Gastroesophageal sphincter (tissue), 4 donors: Measurements from ENCODE around the gene SCCPDH. TPM values are rescaled to one million over a fixed set of nuclear protein-coding genes. Genes with fewer than 3 reads are reported as not detected.
"Not testable (repeated sequence)": the region's sequence is repeated elsewhere in the genome, so short reads cannot be mapped to it uniquely, and the experiment has no call there.

ENCODE experiments used
- ATAC-seq: fragments of 150-250 bp; one replicate; pipeline ENCODE4 v1.9.1; 2016; ENCODE audit warnings: mild to moderate bottlenecking, moderate library complexity
- H3K27ac ChIP-seq, 4 donors: fragments of 200-600 bp; sonication (generic) in 3 of 4; 1 replicate in 3 of 4; 2 replicates in 1 of 4; pipeline ENCODE4 v1.5.1; 2016 to 2019
- H3K27me3 ChIP-seq: fragments of 200-600 bp; sonication (generic); one replicate; pipeline ENCODE4 v1.5.1; 2019
- H3K36me3 ChIP-seq, 2 donors: fragments of 200-600 bp; sonication (generic); one replicate each; pipeline ENCODE4 v1.5.1; 2019; ENCODE audit warnings: control low read depth in 1 of 2
- H3K4me1 ChIP-seq, 3 donors: fragments of 200-600 bp; sonication (generic); 1 replicate in 2 of 3; 2 replicates in 1 of 3; pipeline ENCODE4 v1.5.1; 2016 to 2019; ENCODE audit warnings: control low read depth in 2 of 3
- H3K4me3 ChIP-seq, 2 donors: fragments of 200-600 bp; sonication (generic); one replicate each; pipeline ENCODE4 v1.5.1; 2019; ENCODE audit warnings: mild to moderate bottlenecking in 1 of 2, moderate library complexity in 1 of 2
- H3K9me3 ChIP-seq, 3 donors: fragments of 200-600 bp; sonication (generic); one replicate each; pipeline ENCODE4 v1.5.1; 2017 to 2019; ENCODE audit warnings: control low read depth in 2 of 3
- CTCF ChIP-seq, 4 experiments: fragments of 200-600 bp in 2 of 4; fragments of 450-650 bp in 2 of 4; sonication (generic) in 1 of 4; IDR thresholded peaks; one replicate each; pipeline ENCODE4 v1.5.1; 2017 to 2019; ENCODE audit warnings: antibody characterized with exemption in 4 of 4, mild to moderate bottlenecking in 2 of 4, moderate library complexity in 2 of 4
- EP300 ChIP-seq: sonication (generic); formaldehyde crosslinking; IDR thresholded peaks from one replicate; pipeline ENCODE4 v1.6.1; 2017; ENCODE audit warnings: antibody characterized with exemption, mild to moderate bottlenecking
- POLR2A ChIP-seq, 2 donors: fragments of 450-650 bp; IDR thresholded peaks; one replicate each; pipeline ENCODE4 v1.6.1; 2017; ENCODE audit warnings: antibody characterized with exemption in 2 of 2, mild to moderate bottlenecking in 2 of 2, moderate library complexity in 1 of 2
- POLR2AphosphoS5 ChIP-seq: sonication (generic); formaldehyde crosslinking; IDR thresholded peaks from one replicate; pipeline ENCODE4 v1.6.1; 2017; ENCODE audit warnings: antibody characterized with exemption
- WGBS, 2 donors: methylation state at CpG; one replicate each; pipeline ENCODE4 v1.1.5; 2018; ENCODE audit warnings: low coverage in 1 of 2; 5-methylcytosine and 5-hydroxymethylcytosine counted together
- small RNA-seq, 4 donors: library from RNA; depleted of rRNA; stranded (forward); fragments of <200 nt; gene quantifications; one replicate each; pipeline ENCODE3, GENCODE V24; 2016
- total RNA-seq, 4 donors: library from RNA; depleted of rRNA; stranded (reverse); fragments of >200 nt; gene quantifications; one replicate each; pipeline ENCODE4 v1.1.0, GENCODE V29; 2016

The SCCPDH gene
- total RNA-seq, 4 donors from 2014 or later: 21.3 to 32.2 (median 23.1) TPM

DNA sequence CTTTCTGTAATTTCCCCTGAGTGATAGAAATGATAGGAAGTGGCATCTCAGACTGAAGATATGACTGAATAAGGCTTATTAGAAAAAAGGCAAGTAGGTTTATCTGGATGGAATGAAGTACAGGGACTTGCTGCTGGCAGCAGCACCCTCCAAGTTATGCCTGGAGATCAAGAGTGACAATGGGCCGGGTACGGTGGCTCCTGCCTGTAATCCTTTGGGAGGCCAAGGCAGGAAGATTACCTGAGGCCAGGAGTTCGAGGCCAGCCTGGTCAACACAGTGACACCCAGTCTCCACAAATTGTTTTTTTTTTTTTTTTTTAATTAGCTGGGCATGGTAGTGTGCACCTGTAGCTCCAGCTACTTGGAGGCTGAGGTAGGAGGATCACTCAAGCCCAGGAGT lies 87.8 kb downstream of the SCCPDH start:
- no peaks in the 10 kb centered on the region for H3K4me1 ChIP-seq
- no peaks in the 10 kb centered on the region for H3K36me3 ChIP-seq
- no peak overlapping the region for H3K27ac ChIP-seq
- no peak for ATAC-seq
- no peak for TF ChIP-seq EP300
- no peak for TF ChIP-seq CTCF (IDR thresholded peaks at IDR 0.05)
- TF ChIP-seq POLR2AphosphoS5: no peak
- TF ChIP-seq POLR2A (IDR thresholded peaks at IDR 0.05): no peak
- no peak overlapping the region for H3K4me3 ChIP-seq
- 84 to 100% methylated on average over 3 of the region's 3 CpGs for WGBS, 2 donors
- H3K9me3 ChIP-seq: no peaks in the 10 kb centered on the region
- H3K27me3 ChIP-seq: no peaks in the 10 kb centered on the region

GRCh38 chr1:246813325-246813724 lies 89.1 kb downstream of the SCCPDH start:
- not testable (repeated sequence) for H3K36me3 ChIP-seq, H3K4me3 ChIP-seq, ATAC-seq, H3K27me3 ChIP-seq, H3K27ac ChIP-seq, H3K4me1 ChIP-seq, H3K9me3 ChIP-seq
- 90% methylated on average over 3 of the region's 4 CpGs; no CpG with 5 or more reads in 1 of the 2 donors for WGBS, 2 donors

- no peaks in the 10 kb centered on the region for H3K27me3 ChIP-seq
- no peaks in the 10 kb centered on the region for H3K9me3 ChIP-seq
- no peak overlapping the region for H3K4me3 ChIP-seq
- TF ChIP-seq CTCF (IDR thresholded peaks at IDR 0.05) (no peak), EP300 (no peak), POLR2AphosphoS5 (no peak), POLR2A (IDR thresholded peaks at IDR 0.05) (no peak)
- ATAC-seq: no peak
- no peaks in the 10 kb centered on the region for H3K4me1 ChIP-seq
- no peak overlapping the region for H3K27ac ChIP-seq
- 81 to 84% methylated on average over 3 to 6 of the region's 13 CpGs for WGBS, 2 donors
- no peaks in the 10 kb centered on the region for H3K36me3 ChIP-seq
Observed at GRCh38 chr1:246814890-246815289, 90.7 kb downstream of the SCCPDH start.

GRCh38 chr1:246815693-246816270 lies 91.6 kb downstream of the SCCPDH start:
- Histone ChIP-seq H3K4me1 (no peaks in the 10 kb centered on the region), H3K27ac (no peak overlapping the region), H3K36me3 (no peaks in the 10 kb centered on the region), H3K9me3 (no peaks in the 10 kb centered on the region), H3K4me3 (no peak overlapping the region), H3K27me3 (no peaks in the 10 kb centered on the region)
- no peak for ATAC-seq
- WGBS, 2 donors: 53 to 59% methylated on average over 3 to 10 of the region's 11 CpGs
- TF ChIP-seq POLR2A (IDR thresholded peaks at IDR 0.05): no peak
- TF ChIP-seq CTCF (IDR thresholded peaks at IDR 0.05): no peak
- TF ChIP-seq POLR2AphosphoS5: no peak
- no peak for TF ChIP-seq EP300

Small RNA genes within 50 kb of the gene (small RNA-seq; reads per million reads assigned to genes)
- gene AC113174.1: 0 reads per million in 4 donors

Other genes with a start within 250 kb of the SCCPDH start
- 10 to 100 TPM; 11.6 to 26.9 (median 18.3) TPM for gene SMYD3, start 217.1 kb upstream of the SCCPDH start, total RNA-seq
- 10 to 100 TPM in 2 of 4 donors, 1 to 10 TPM in 2; 7.4 to 12.8 (median 10.2) TPM for gene TFB2M, start 158.1 kb upstream of the SCCPDH start, total RNA-seq
- gene CNST, start 158.0 kb upstream of the SCCPDH start, total RNA-seq: 10 to 100 TPM; 41.6 to 81.9 (median 65.6) TPM
- gene AHCTF1, start 207.5 kb downstream of the SCCPDH start, total RNA-seq: 10 to 100 TPM; 37.4 to 69.6 (median 45.2) TPM